GM23248 (cell line): ENCODE measurements around the gene C10orf71.

ENCODE experiments used
- EZH2 ChIP-seq: fragments of 200-600 bp; sonication (generic); IDR thresholded peaks from 2 replicates; pipeline ENCODE4 v1.6.1; 2018; ENCODE audit warnings: antibody characterized with exemption, mild to moderate bottlenecking; ENCODE audit not compliant: insufficient read depth, poor library complexity, severe bottlenecking
- EZH2phosphoT487 ChIP-seq: fragments of 200-600 bp; sonication (generic); IDR thresholded peaks from 2 replicates; pipeline ENCODE4 v1.6.1; 2018; ENCODE audit warnings: antibody characterized with exemption, moderate library complexity, mild to moderate bottlenecking, low read depth; ENCODE audit not compliant: insufficient read depth

GRCh38 chr10:49292565-49293207 is 6.3 kb upstream of the C10orf71 start:
- no peak for TF ChIP-seq EZH2
- no peak for TF ChIP-seq EZH2phosphoT487
